OCI-LY1 (cell line): ENCODE measurements around the gene RAI1.

Experiments
- H2AFZ ChIP-seq: fragments of 200-600 bp; sonication (generic), shearing (Covaris generic); 2 replicates; pipeline ENCODE4 v1.6.0; 2014; ENCODE audit warnings: antibody characterized with exemption, mild to moderate bottlenecking, low read length
- H3F3A ChIP-seq: fragments of 200-600 bp; sonication (generic), shearing (Covaris generic); 2 replicates; pipeline ENCODE4 v1.6.0; 2014; ENCODE audit warnings: mild to moderate bottlenecking, antibody characterized with exemption, low read length, moderate library complexity; ENCODE audit not compliant: insufficient read depth
- H3K27ac ChIP-seq: fragments of 200-600 bp; sonication (generic); 2 replicates; pipeline ENCODE4 v1.5.1; 2014; ENCODE audit warnings: low read length, mixed run types, mild to moderate bottlenecking, low read depth; ENCODE audit not compliant: poor library complexity, severe bottlenecking
- H3K27me3 ChIP-seq: fragments of 200-600 bp; sonication (generic); 2 replicates; pipeline ENCODE4 v1.6.0; 2014; ENCODE audit warnings: antibody characterized with exemption, mild to moderate bottlenecking, low read length, moderate library complexity; ENCODE audit not compliant: insufficient read depth
- H3K36me3 ChIP-seq: fragments of 200-600 bp; sonication (generic); 2 replicates; pipeline ENCODE4 v1.6.1; 2014; ENCODE audit warnings: mild to moderate bottlenecking, antibody characterized with exemption, low read length, moderate library complexity, mixed read lengths; ENCODE audit not compliant: insufficient read depth
- H3K4me1 ChIP-seq: fragments of 200-600 bp; sonication (generic); 2 replicates; pipeline ENCODE4 v1.5.1; 2014; ENCODE audit warnings: mild to moderate bottlenecking, low read length, moderate library complexity; ENCODE audit not compliant: insufficient read depth, severe bottlenecking
- H3K4me2 ChIP-seq: fragments of 200-600 bp; sonication (generic), shearing (Covaris generic); 2 replicates; pipeline ENCODE4 v1.6.1; 2014; ENCODE audit warnings: low read length
- H3K4me3 ChIP-seq: fragments of 200-600 bp; sonication (generic); 2 replicates; pipeline ENCODE4 v1.5.1; 2014; ENCODE audit warnings: low read length, low read depth, mild to moderate bottlenecking, mixed read lengths; ENCODE audit not compliant: poor library complexity, severe bottlenecking
- H3K79me2 ChIP-seq: fragments of 200-600 bp; shearing (Covaris generic); 2 replicates; pipeline ENCODE4 v1.6.1; 2016; ENCODE audit warnings: mixed run types, low read length, mixed read lengths; ENCODE audit not compliant: insufficient read depth
- H3K9ac ChIP-seq: fragments of 200-600 bp; sonication (generic), shearing (Covaris generic); 2 replicates; pipeline ENCODE4 v1.6.1; 2014; ENCODE audit warnings: mild to moderate bottlenecking, low read length, mixed read lengths
- H3K9me2 ChIP-seq: fragments of 200-600 bp; sonication (generic), shearing (Covaris generic); 2 replicates; pipeline ENCODE4 v1.6.1; 2014; ENCODE audit warnings: low read depth, mild to moderate bottlenecking, low read length, mixed read lengths
- H3K9me3 ChIP-seq: fragments of 200-600 bp; shearing (Covaris generic); 2 replicates; pipeline ENCODE4 v1.6.1; 2014; ENCODE audit warnings: low read length, mixed read lengths
- H4K20me1 ChIP-seq: fragments of 200-600 bp; sonication (generic), shearing (Covaris generic); 2 replicates; pipeline ENCODE4 v1.6.0; 2016; ENCODE audit warnings: mild to moderate bottlenecking, low read length; ENCODE audit not compliant: insufficient read depth
- CTCF ChIP-seq: fragments of 200-600 bp; sonication (generic), shearing (Covaris generic); IDR thresholded peaks from 2 replicates; pipeline ENCODE4 v1.5.1; 2017; ENCODE audit warnings: mild to moderate bottlenecking, antibody characterized with exemption, low read length, moderate library complexity, mixed read lengths
- EZH2 ChIP-seq: fragments of 200-600 bp; sonication (generic), shearing (Covaris generic); IDR thresholded peaks from 2 replicates; pipeline ENCODE4 v1.8.0; 2017; ENCODE audit warnings: borderline replicate concordance, mixed run types, mild to moderate bottlenecking, antibody characterized with exemption, low read length, moderate library complexity, mixed read lengths

The RAI1 gene

DNA sequence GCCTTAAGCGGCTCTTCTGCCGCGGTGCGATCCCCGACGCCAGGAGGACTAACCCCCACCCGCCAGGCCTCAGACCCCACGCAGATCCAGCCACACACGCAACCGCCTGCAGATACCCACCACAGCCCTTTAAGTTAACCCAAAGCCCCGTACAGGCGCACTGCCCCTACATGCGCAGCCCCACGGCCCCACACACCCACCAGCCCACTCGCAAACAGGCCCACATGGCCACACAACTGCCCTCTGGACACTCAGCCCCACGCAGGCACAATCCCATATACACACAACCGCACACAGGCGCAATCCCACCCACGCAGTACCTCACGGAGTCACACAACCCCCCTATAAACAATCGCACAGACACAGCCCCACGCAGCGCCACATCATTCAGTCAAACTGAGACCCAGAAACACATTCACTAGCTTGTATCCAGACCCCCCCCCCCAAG lies 41.7 kb downstream of the RAI1 start:
- Histone ChIP-seq H3K9me3 (no peaks in the 10 kb centered on the region), H2AFZ (no peak overlapping the region), H3K4me2 (no peak overlapping the region), H3K27me3 (peaks cover 10% of the 10 kb centered on the region), H3K4me1 (no peaks in the 10 kb centered on the region), H3F3A (no peaks in the 10 kb centered on the region), H3K9me2 (no peaks in the 10 kb centered on the region), H3K36me3 (no peaks in the 10 kb centered on the region), H3K79me2 (no peaks in the 10 kb centered on the region), H3K27ac (no peak overlapping the region), H4K20me1 (no peaks in the 10 kb centered on the region), H3K4me3 (no peak overlapping the region), H3K9ac (no peak overlapping the region)
- no peak for TF ChIP-seq EZH2
- TF ChIP-seq CTCF = no peak

GRCh38 chr17:17723354-17724261 lies 42.4 kb downstream of the RAI1 start:
- H3K4me2 ChIP-seq = no peak overlapping the region
- H3F3A ChIP-seq = no peaks in the 10 kb centered on the region
- H2AFZ ChIP-seq = no peak overlapping the region
- no peak for TF ChIP-seq CTCF
- no peak for TF ChIP-seq EZH2
- no peak overlapping the region for H3K4me3 ChIP-seq
- no peaks in the 10 kb centered on the region for H3K9me3 ChIP-seq
- no peaks in the 10 kb centered on the region for H3K36me3 ChIP-seq
- no peaks in the 10 kb centered on the region for H4K20me1 ChIP-seq
- no peak overlapping the region for H3K9ac ChIP-seq
- H3K27me3 ChIP-seq = peaks cover 13% of the 10 kb centered on the region
- no peaks in the 10 kb centered on the region for H3K4me1 ChIP-seq
- H3K27ac ChIP-seq = no peak overlapping the region
- H3K9me2 ChIP-seq = no peaks in the 10 kb centered on the region
- no peaks in the 10 kb centered on the region for H3K79me2 ChIP-seq

- Histone ChIP-seq H2AFZ (no peak overlapping the region), H3K4me3 (no peak overlapping the region), H3K4me1 (no peaks in the 10 kb centered on the region), H3K9me2 (no peaks in the 10 kb centered on the region), H3F3A (no peaks in the 10 kb centered on the region), H3K27ac (no peak overlapping the region), H4K20me1 (no peaks in the 10 kb centered on the region), H3K9ac (no peak overlapping the region), H3K79me2 (no peaks in the 10 kb centered on the region), H3K36me3 (no peaks in the 10 kb centered on the region), H3K27me3 (peaks cover 13% of the 10 kb centered on the region), H3K4me2 (no peak overlapping the region), H3K9me3 (no peaks in the 10 kb centered on the region)
- TF ChIP-seq CTCF (no peak), EZH2 (no peak)
Measured at GRCh38 chr17:17724307-17725010, 43.2 kb downstream of the RAI1 start.
